H1 (cell line): Measurements from ENCODE around the gene HKDC1. TPM values are rescaled to one million over a fixed set of nuclear protein-coding genes. Genes with fewer than 3 reads are reported as not detected.

ENCODE experiments used
- CTCF ChIA-PET: fragments of 300-600 bp; sonication (Branson Sonifier 250); formaldehyde crosslinking; loops from one replicate; lab custom pipeline; 2021; ENCODE audit not compliant: partially characterized antibody; lab: Charles Lee
- POLR2A ChIA-PET: fragments of 300-600 bp; sonication (Branson Sonifier 250); formaldehyde crosslinking; loops from one replicate; lab custom pipeline; 2021; ENCODE audit warnings: inconsistent platforms; ENCODE audit not compliant: partially characterized antibody; lab: Charles Lee
- DNase-seq, 2 experiments: peaks; one replicate each; pipeline versions ENCODE4 v3.0.0 to v3.0.0-alpha.2; 2010 to 2022; ENCODE audit warnings: low spot score in 2 of 2, low read depth in 1 of 2, mixed read lengths in 1 of 2
- FAIRE-seq: peaks from 2 replicates; lab custom pipeline; 2011; peaks lifted over from hg19 to GRCh38; lab: Jason Lieb, UNC
- H2AFZ ChIP-seq: 2 replicates; pipeline ENCODE4 v1.8.1; 2012; ENCODE audit warnings: low read length, inconsistent platforms
- H2AK5ac ChIP-seq: 2 replicates; pipeline ENCODE4 v1.6.1; 2013; ENCODE audit warnings: low read depth, low read length
- H2BK120ac ChIP-seq: replicated peaks from 2 replicates; pipeline ENCODE3; 2013; ENCODE audit warnings: low read depth, low read length, inconsistent platforms
- H2BK12ac ChIP-seq: 2 replicates; pipeline ENCODE4 v1.6.1; 2013; ENCODE audit warnings: low read depth, low read length
- H2BK15ac ChIP-seq: 2 replicates; pipeline ENCODE4 v1.6.1; 2013; ENCODE audit warnings: low read length
- H2BK20ac ChIP-seq: 2 replicates; pipeline ENCODE4 v1.6.1; 2013; ENCODE audit warnings: low read length
- H2BK5ac ChIP-seq: 2 replicates; pipeline ENCODE4 v1.6.1; 2013; ENCODE audit warnings: low read depth, low read length
- H3K14ac ChIP-seq: 2 replicates; pipeline ENCODE4 v1.6.1; 2013; ENCODE audit warnings: inconsistent platforms; ENCODE audit not compliant: insufficient read length
- H3K18ac ChIP-seq: 2 replicates; pipeline ENCODE4 v1.6.1; 2013; ENCODE audit warnings: low read length; ENCODE audit errors: extremely low read depth
- H3K23ac ChIP-seq: 2 replicates; pipeline ENCODE4 v1.6.1; 2013; ENCODE audit warnings: inconsistent platforms; ENCODE audit not compliant: insufficient read length
- H3K23me2 ChIP-seq: 2 replicates; pipeline ENCODE4 v1.6.1; 2013; ENCODE audit warnings: low read depth, low read length
- H3K27ac ChIP-seq: 2 replicates; pipeline ENCODE4 v1.6.1; 2011; ENCODE audit warnings: low read depth, low read length, inconsistent platforms
- H3K27me3 ChIP-seq, 4 experiments: replicated peaks in 1 of 4; 1 replicate in 1 of 4; 2 replicates in 3 of 4; pipeline versions ENCODE4 v1.6.1 to v1.8.1; 2011 to 2013; ENCODE audit warnings: low read length in 3 of 4, mild to moderate bottlenecking in 3 of 4, inconsistent platforms in 2 of 4, mixed read lengths in 2 of 4, moderate library complexity in 1 of 4; ENCODE audit not compliant: control insufficient read depth in 3 of 4, insufficient read depth in 3 of 4; ENCODE audit errors: extremely low read depth in 1 of 4
- H3K36me3 ChIP-seq, 4 experiments: 2 replicates each; pipeline versions ENCODE4 v1.6.1 to v1.8.1; 2011 to 2013; ENCODE audit warnings: mild to moderate bottlenecking in 4 of 4, low read length in 3 of 4, moderate library complexity in 2 of 4, control low read depth in 1 of 4, inconsistent platforms in 1 of 4; ENCODE audit not compliant: insufficient read depth in 4 of 4, control insufficient read depth in 2 of 4
- H3K4ac ChIP-seq: replicated peaks from 2 replicates; pipeline ENCODE3; 2013; ENCODE audit warnings: low read length, low read depth, mixed read lengths, inconsistent platforms; ENCODE audit not compliant: insufficient read length
- H3K4me1 ChIP-seq, 4 experiments: replicated peaks in 1 of 4; 1 replicate in 1 of 4; 2 replicates in 3 of 4; pipeline versions ENCODE4 v1.6.1 to v1.8.1; 2011 to 2013; ENCODE audit warnings: low read length in 3 of 4, inconsistent platforms in 2 of 4, mixed read lengths in 1 of 4; ENCODE audit not compliant: insufficient read depth in 4 of 4, control insufficient read depth in 3 of 4
- H3K4me2 ChIP-seq, 2 experiments: 2 replicates each; pipeline versions ENCODE4 v1.6.1 to v1.8.1; 2011 to 2013; ENCODE audit warnings: low read depth in 2 of 2, low read length in 2 of 2, control low read depth in 1 of 2, inconsistent platforms in 1 of 2, mild to moderate bottlenecking in 1 of 2; ENCODE audit not compliant: insufficient read depth in 1 of 2
- H3K4me3 ChIP-seq, 4 experiments: fragments of 200-600, 300-600 bp in 1 of 4; sonication (generic), shearing (Covaris generic), sonication (Bioruptor Twin) in 1 of 4; 2 replicates each; pipeline versions ENCODE4 v1.5.1 to v1.8.1; 2011 to 2016; ENCODE audit warnings: low read length in 4 of 4, low read depth in 3 of 4, control low read depth in 2 of 4, inconsistent platforms in 2 of 4, mild to moderate bottlenecking in 2 of 4, mixed read lengths in 1 of 4, moderate library complexity in 1 of 4; ENCODE audit not compliant: insufficient read depth in 2 of 4; ENCODE audit errors: extremely low read depth in 1 of 4
- H3K56ac ChIP-seq: replicated peaks from 2 replicates; pipeline ENCODE3; 2013; ENCODE audit warnings: low read depth, mild to moderate bottlenecking, mixed read lengths, low read length, inconsistent platforms; ENCODE audit not compliant: insufficient read length
- H3K79me1 ChIP-seq: 2 replicates; pipeline ENCODE4 v1.6.1; 2013; ENCODE audit warnings: low read depth, low read length, control low read depth
- H3K79me2 ChIP-seq, 2 experiments: 2 replicates each; pipeline versions ENCODE4 v1.6.1 to v1.8.1; 2012 to 2013; ENCODE audit warnings: low read length in 2 of 2, mild to moderate bottlenecking in 2 of 2, inconsistent platforms in 1 of 2; ENCODE audit not compliant: insufficient read depth in 2 of 2, control insufficient read depth in 1 of 2
- H3K9ac ChIP-seq, 4 experiments: replicated peaks in 1 of 4; 1 replicate in 1 of 4; 2 replicates in 3 of 4; pipeline versions ENCODE4 v1.6.1 to v1.8.1; 2011 to 2013; ENCODE audit warnings: low read depth in 3 of 4, low read length in 3 of 4, control low read depth in 2 of 4, mild to moderate bottlenecking in 2 of 4, moderate library complexity in 2 of 4, inconsistent platforms in 1 of 4; ENCODE audit errors: extremely low read depth in 1 of 4
- H3K9me3 ChIP-seq, 2 experiments: 2 replicates each; pipeline versions ENCODE4 v1.6.1 to v1.8.1; 2012 to 2013; ENCODE audit warnings: mild to moderate bottlenecking in 2 of 2, moderate library complexity in 2 of 2, control low read depth in 1 of 2, inconsistent platforms in 1 of 2, low read depth in 1 of 2, low read length in 1 of 2, mixed read lengths in 1 of 2; ENCODE audit not compliant: insufficient read depth in 2 of 2
- H4K20me1 ChIP-seq, 2 experiments: replicated peaks in 1 of 2; 2 replicates each; pipeline versions ENCODE3 to v1.8.1; 2011 to 2013; ENCODE audit warnings: inconsistent platforms in 2 of 2, low read length in 2 of 2, mild to moderate bottlenecking in 1 of 2; ENCODE audit not compliant: insufficient read depth in 2 of 2, control insufficient read depth in 1 of 2
- H4K5ac ChIP-seq: 2 replicates; pipeline ENCODE4 v1.6.1; 2013; ENCODE audit warnings: low read length, low read depth, mixed read lengths, inconsistent platforms; ENCODE audit not compliant: insufficient read length
- H4K8ac ChIP-seq: 2 replicates; pipeline ENCODE4 v1.8.0; 2013; ENCODE audit warnings: mild to moderate bottlenecking, moderate library complexity, low read length, inconsistent platforms; ENCODE audit not compliant: insufficient read depth; ENCODE audit errors: extremely low read depth
- H4K91ac ChIP-seq: replicated peaks from 2 replicates; pipeline ENCODE3; 2013; ENCODE audit warnings: low read length, mixed read lengths, inconsistent platforms; ENCODE audit not compliant: insufficient read length
- CEBPB ChIP-seq: IDR thresholded peaks from 2 replicates; pipeline ENCODE4 v1.6.1; 2012; ENCODE audit warnings: low read depth, low read length
- HDAC2 ChIP-seq, 2 experiments: fragments of 300-600 bp in 1 of 2; sonication (generic) in 1 of 2; IDR thresholded peaks; 2 replicates each; pipeline ENCODE4 v1.6.1; 2011 to 2012; ENCODE audit warnings: low read depth in 2 of 2, low read length in 2 of 2, mild to moderate bottlenecking in 2 of 2, moderate library complexity in 2 of 2, borderline replicate concordance in 1 of 2, inconsistent platforms in 1 of 2
- WGBS, 2 experiments: shearing (Covaris generic) in 1 of 2; methylation state at CpG; one replicate each; pipeline versions ENCODE4 v1.1.6 to v1.1.7; 2013 to 2015; ENCODE audit warnings: low lambda C conversion rate in 2 of 2, mixed read lengths in 2 of 2, inconsistent platforms in 1 of 2, low coverage in 1 of 2, missing lambda C conversion rate in 1 of 2; ENCODE audit not compliant: insufficient replicate concordance in 2 of 2, insufficient coverage in 1 of 2, insufficient read length in 1 of 2; ENCODE audit errors: extremely low coverage in 1 of 2, missing lambda C conversion rate in 1 of 2; 5-methylcytosine and 5-hydroxymethylcytosine counted together
- polyA plus RNA-seq, 7 experiments: library from polyadenylated mRNA; depleted of rRNA in 3 of 7; stranded (reverse) in 5 of 7; unstranded in 2 of 7; fragments of >200 nt in 5 of 7; fragments of 200-250 nt in 2 of 7; gene quantifications; 1 replicate in 5 of 7; 2 replicates in 1 of 7; 4 replicates in 1 of 7; pipeline versions ENCODE4 v1.2.1 to v1.2.3, GENCODE V29; 2011 to 2013; ENCODE audit warnings: missing spikeins in 2 of 7, mixed read lengths in 2 of 7
- total RNA-seq: library from RNA; stranded (reverse); fragmentation: NEBNext Ultra II Directional; extraction: Animal tissue kit (Norgen Biotek cat#: 25700); gene quantifications from 2 replicates; pipeline ENCODE4 v1.2.1, GENCODE V29; 2021

HKDC1 gene
- total and polyA plus RNA-seq, 2 of the 8 experiments (the other 6 are each of a cell fraction or from before 2014, with no cell fraction given): 0.12 to 0.78 TPM

DNA sequence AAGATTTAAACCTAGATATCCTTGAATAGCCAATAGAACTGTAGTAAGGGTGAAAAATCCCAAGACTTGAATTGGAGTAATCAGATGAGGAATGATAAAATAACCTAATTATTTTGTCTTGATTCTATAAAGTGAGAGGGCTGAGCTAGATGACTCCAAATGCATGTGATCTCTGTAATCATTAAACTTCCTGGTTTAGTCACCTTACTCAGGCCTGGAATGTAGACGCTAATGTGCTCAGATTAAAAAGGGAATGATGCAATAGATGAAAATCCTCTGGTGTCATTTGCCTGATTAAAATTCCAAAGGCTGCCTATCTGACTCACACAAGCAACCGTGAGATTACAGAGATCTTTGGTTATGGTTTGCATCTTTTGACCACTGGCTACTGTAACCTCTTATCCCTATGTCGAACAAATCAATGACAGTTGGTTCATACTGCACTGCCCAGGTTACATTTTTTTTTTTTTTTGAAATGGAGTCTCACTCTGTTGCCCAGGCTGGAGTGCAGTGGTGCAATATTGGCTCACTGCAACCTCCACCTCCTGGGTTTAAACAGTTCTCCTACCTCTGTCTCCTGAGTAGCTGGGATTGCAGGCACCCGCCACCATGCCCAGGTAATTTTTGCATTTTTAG, 2.9 kb upstream of the HKDC1 start:
- Histone ChIP-seq H3K4ac (no peak overlapping the region), H3K79me1 (no peaks in the 10 kb centered on the region), H3K4me2 (no peak overlapping the region), H3K4me1 (no peaks in the 10 kb centered on the region), H3K9me3 (no peaks in the 10 kb centered on the region), H3K27ac (no peak overlapping the region), H4K5ac (no peak overlapping the region), H2BK120ac (no peak overlapping the region), H3K9ac (no peak overlapping the region), H2BK5ac (no peak overlapping the region), H3K18ac (no peak overlapping the region), H3K56ac (no peak overlapping the region), H3K79me2 (no peaks in the 10 kb centered on the region), H3K23ac (no peak overlapping the region), H4K91ac (no peak overlapping the region), H2AFZ (no peak overlapping the region), H3K14ac (no peak overlapping the region), H2AK5ac (no peak overlapping the region), H2BK15ac (no peak overlapping the region), H3K27me3 (no peaks in the 10 kb centered on the region), H2BK12ac (no peak overlapping the region), H3K36me3 (no peaks in the 10 kb centered on the region), H4K8ac (no peak overlapping the region), H2BK20ac (no peak overlapping the region), H3K23me2 (no peaks in the 10 kb centered on the region), H3K4me3 (no peak overlapping the region), H4K20me1 (no peaks in the 10 kb centered on the region)
- 91% methylated on average over 4 of the region's 4 CpGs; no CpG with 5 or more reads in 1 of the 2 experiments for WGBS, 2 experiments
- TF ChIP-seq CEBPB: peak; percentile 70
- TF ChIP-seq HDAC2 (IDR thresholded peaks at IDR 0.05; ENCODE audit: borderline replicate concordance in 1 of 2, low read depth in 2 of 2, low read length in 2 of 2): no peak
- DNase-seq (no peak), FAIRE-seq (no peak)
- POLR2A ChIA-PET: no interaction called here
- CTCF ChIA-PET: interaction anchor here (1.1 to 1.5 kb wide), 4 partner anchors 66 to 191 kb away, joined by 3 to 6 read pairs (median 4); no protein-coding TSS in a partner anchor
